HepG2 (cell line): ENCODE results near the gene HS3ST5. TPM values are rescaled to one million over a fixed set of nuclear protein-coding genes. Genes with fewer than 3 reads are reported as not detected.

ENCODE experiments used
- ATAC-seq: fragments of 200-7000 bp; cut with Tn5 transposase; 3 replicates; pipeline ENCODE4 v1.9.1; 2020; ENCODE audit warnings: mild to moderate bottlenecking, moderate library complexity
- BruUV-seq: library from RNA; stranded (reverse); fragments of 400-500 nt; replicated peaks from 2 replicates; lab custom pipeline; 2021; lab: Mats Ljungman, UMichigan
- CTCF ChIA-PET: fragments of 300-600 bp; formaldehyde crosslinking; extraction: SDS; loops from one replicate; lab custom pipeline; 2021; ENCODE audit warnings: low total read pairs, inconsistent platforms, low intra/inter-chr PET ratio; lab: Yijun Ruan, JAX
- POLR2A ChIA-PET: fragments of 350-600 bp; sonication (Branson Sonifier 250); formaldehyde crosslinking; loops from one replicate; lab custom pipeline; 2020; ENCODE audit warnings: antibody characterized with exemption, inconsistent platforms; lab: Yijun Ruan, JAX
- DNase-seq: peaks from one replicate; pipeline ENCODE4 v3.0.0-alpha.2; 2015; ENCODE audit warnings: low spot score
- FAIRE-seq: peaks from 3 replicates; lab custom pipeline; 2011; peaks lifted over from hg19 to GRCh38; lab: Jason Lieb, UNC
- H2AFZ ChIP-seq: one replicate; pipeline ENCODE4 v1.6.1; 2011; ENCODE audit warnings: low read length, inconsistent platforms
- H3K27ac ChIP-seq: fragments of 300-600 bp; 3 replicates; pipeline ENCODE4 v1.8.0; 2011; ENCODE audit warnings: mixed run types, mild to moderate bottlenecking, mixed read lengths, low read length, inconsistent platforms; ENCODE audit not compliant: insufficient read depth; ENCODE audit errors: extremely low read length
- H3K27me3 ChIP-seq, 2 experiments: fragments of 200-600 bp in 1 of 2; 2 replicates in 1 of 2; 3 replicates in 1 of 2; pipeline versions ENCODE4 v1.6.0 to v1.8.0; 2011; ENCODE audit warnings: low read length in 2 of 2, mild to moderate bottlenecking in 2 of 2, moderate library complexity in 2 of 2, inconsistent platforms in 1 of 2; ENCODE audit not compliant: insufficient read depth in 2 of 2, control insufficient read depth in 1 of 2
- H3K36me3 ChIP-seq, 2 experiments: fragments of 200-600 bp in 1 of 2; replicated peaks in 1 of 2; 2 replicates in 1 of 2; 3 replicates in 1 of 2; pipeline versions ENCODE4 v1.5.1 to v1.8.0; 2011; ENCODE audit warnings: low read length in 2 of 2, inconsistent platforms in 1 of 2; ENCODE audit not compliant: insufficient read depth in 2 of 2, control insufficient read depth in 1 of 2
- H3K4me1 ChIP-seq: 2 replicates; pipeline ENCODE4 v1.5.1; 2012; ENCODE audit warnings: low read length, inconsistent platforms; ENCODE audit not compliant: insufficient read depth
- H3K4me2 ChIP-seq: 2 replicates; pipeline ENCODE4 v1.6.0; 2011; ENCODE audit warnings: low read depth, low read length, inconsistent platforms
- H3K4me3 ChIP-seq, 3 experiments: fragments of 200-600 bp in 1 of 3; sonication (generic), shearing (Covaris generic) in 1 of 3; replicated peaks in 1 of 3; 2 replicates each; pipeline ENCODE4 v1.5.1; 2011 to 2016; ENCODE audit warnings: low read length in 3 of 3, inconsistent platforms in 2 of 3, low read depth in 2 of 3, mild to moderate bottlenecking in 2 of 3, control low read depth in 1 of 3, mixed read lengths in 1 of 3; ENCODE audit not compliant: insufficient read depth in 1 of 3
- H3K79me2 ChIP-seq: one replicate; pipeline ENCODE4 v1.6.1; 2011; ENCODE audit warnings: low read length, inconsistent platforms; ENCODE audit not compliant: insufficient read depth
- H3K9ac ChIP-seq: 2 replicates; pipeline ENCODE4 v1.6.0; 2011; ENCODE audit warnings: mild to moderate bottlenecking, low read depth, low read length, inconsistent platforms; ENCODE audit not compliant: insufficient read depth
- H3K9me3 ChIP-seq: 2 replicates; pipeline ENCODE4 v1.5.1; 2012; ENCODE audit warnings: mild to moderate bottlenecking, low read length
- H4K20me1 ChIP-seq: 2 replicates; pipeline ENCODE4 v1.6.0; 2011; ENCODE audit warnings: inconsistent platforms, mild to moderate bottlenecking, low read length, moderate library complexity; ENCODE audit not compliant: insufficient read depth
- ARHGAP35 ChIP-seq: sonication (generic); formaldehyde crosslinking; IDR thresholded peaks from 2 replicates; pipeline ENCODE4 v1.9.0; 2022; ENCODE audit warnings: mild to moderate bottlenecking, inconsistent platforms, moderate library complexity, missing genetic modification reagents, borderline replicate concordance
- DZIP1 ChIP-seq: sonication (generic); formaldehyde crosslinking; IDR thresholded peaks from 2 replicates; pipeline ENCODE4 v1.5.0; 2020; ENCODE audit warnings: mild to moderate bottlenecking, missing genetic modification reagents
- FOXO1 ChIP-seq: sonication (generic); formaldehyde crosslinking; IDR thresholded peaks from 2 replicates; pipeline ENCODE4 v1.4.0; 2020; ENCODE audit warnings: missing genetic modification reagents
- MAFF ChIP-seq: IDR thresholded peaks from 2 replicates; pipeline ENCODE4 v1.6.1; 2011; ENCODE audit warnings: low read depth, low read length, improper control_type of control experiment
- MAFK ChIP-seq, 2 experiments: IDR thresholded peaks in 1 of 2; conservative IDR thresholded peaks in 1 of 2; 2 replicates each; pipeline ENCODE4 v1.6.1; 2011; ENCODE audit warnings: improper control_type of control experiment in 2 of 2, low read length in 2 of 2
- PHF21A ChIP-seq: sonication (generic); formaldehyde crosslinking; IDR thresholded peaks from 2 replicates; pipeline ENCODE4 v1.5.0; 2020; ENCODE audit warnings: mild to moderate bottlenecking, missing genetic modification reagents
- SNAPC2 ChIP-seq: sonication (generic); formaldehyde crosslinking; IDR thresholded peaks from 2 replicates; pipeline ENCODE4 v1.8.1; 2022; ENCODE audit warnings: mild to moderate bottlenecking, missing genetic modification reagents
- TBP ChIP-seq: sonication (generic); formaldehyde crosslinking; IDR thresholded peaks from 2 replicates; pipeline ENCODE4 v1.5.0; 2020; ENCODE audit warnings: missing genetic modification reagents
- ZKSCAN8 ChIP-seq: IDR thresholded peaks from 2 replicates; pipeline ENCODE4 v1.6.1; 2016; ENCODE audit warnings: borderline replicate concordance, missing genetic modification reagents, missing compliant biosample characterization
- ZNF225 ChIP-seq: sonication (generic); formaldehyde crosslinking; IDR thresholded peaks from 2 replicates; pipeline ENCODE4 v1.4.0; 2020; ENCODE audit warnings: mild to moderate bottlenecking, missing genetic modification reagents
- ZNF282 ChIP-seq: fragments of 450-650 bp; IDR thresholded peaks from 2 replicates; pipeline ENCODE4 v1.6.1; 2018; ENCODE audit not compliant: partially characterized antibody
- ZNF33A ChIP-seq: sonication (generic); formaldehyde crosslinking; IDR thresholded peaks from 2 replicates; pipeline ENCODE4 v1.5.1; 2020; ENCODE audit warnings: missing genetic modification reagents, mild to moderate bottlenecking, moderate library complexity, borderline replicate concordance
- ZNF619 ChIP-seq: sonication (generic); formaldehyde crosslinking; IDR thresholded peaks from 2 replicates; pipeline ENCODE4 v1.4.0; 2020; ENCODE audit warnings: mild to moderate bottlenecking, missing genetic modification reagents
- ZNF879 ChIP-seq: sonication (generic); formaldehyde crosslinking; IDR thresholded peaks from 2 replicates; pipeline ENCODE4 v1.8.1; 2023; ENCODE audit warnings: missing genetic modification reagents
- ZSCAN29 ChIP-seq: sonication (generic); formaldehyde crosslinking; conservative IDR thresholded peaks from 2 replicates; pipeline ENCODE4 v1.4.0; 2020; ENCODE audit warnings: mild to moderate bottlenecking, missing genetic modification reagents
- WGBS: methylation state at CpG from one replicate; pipeline ENCODE4 v1.1.6; 2017; ENCODE audit warnings: low lambda C conversion rate; 5-methylcytosine and 5-hydroxymethylcytosine counted together
- in situ Hi-C: cut with HindIII; loops from 2 replicates; pipeline ENCODE4 v1.10.0; 2017; ENCODE audit warnings: low pct_unique_long_range_greater_than_20kb; ENCODE audit not compliant: extremely low pct_ligation_motif_present
- intact Hi-C: fragments of 100-400 bp; cut with micrococcal nuclease; formaldehyde crosslinking; loops from one replicate; pipeline ENCODE4 v1.10.0; 2022; ENCODE audit not compliant: unreplicated experiment
- polyA plus RNA-seq, 8 experiments: library from polyadenylated mRNA; depleted of rRNA in 3 of 8; stranded (reverse) in 7 of 8; unstranded in 1 of 8; fragments of >200 nt; fragmentation: Illumina TruSeq in 4 of 8; extraction: Trizol in 4 of 8; gene quantifications; 2 replicates each; pipeline versions ENCODE4 v1.2.1 to v1.2.3, GENCODE V29; 2011 to 2016; ENCODE audit warnings: low read depth in 4 of 8, missing spikeins in 1 of 8, mixed read lengths in 1 of 8; ENCODE audit not compliant: insufficient read depth in 1 of 8
- total RNA-seq, 5 experiments: library from RNA; depleted of rRNA; stranded (reverse); fragments of >200 nt; fragmentation: Illumina TruSeq; extraction: Trizol; gene quantifications; 2 replicates each; pipeline ENCODE4 v1.2.3, GENCODE V29; 2016; ENCODE audit warnings: low read depth in 1 of 5
- TF ChIP-seq, protein P1 (sequence below): sonication (generic); formaldehyde crosslinking; IDR thresholded peaks from 2 replicates; pipeline ENCODE4 v1.5.0; 2020; ENCODE audit warnings: missing genetic modification reagents

The HS3ST5 gene
- total and polyA plus RNA-seq, 2 of the 13 experiments (the other 11 are each of a cell fraction or from before 2014, with no cell fraction given) = 1.1 to 1.6 TPM

- DNase-seq (no peak), ATAC-seq (no peak), FAIRE-seq (no peak)
- H3K36me3 ChIP-seq = no peaks in the 10 kb centered on the region
- no peak overlapping the region for H3K9ac ChIP-seq
- 96% methylated on average over 6 of the region's 6 CpGs for WGBS
- no peak overlapping the region for H3K27ac ChIP-seq
- no peak overlapping the region for H3K4me2 ChIP-seq
- H3K4me3 ChIP-seq = no peak overlapping the region
- in situ Hi-C loops (no loop called here), intact Hi-C loops (no loop called here)
- H3K9me3 ChIP-seq = no peaks in the 10 kb centered on the region
- no TSS peak for BruUV-seq
- ChIA-PET CTCF (no interaction called here), POLR2A (no interaction called here)
- TF ChIP-seq PHF21A (CRISPR knock-in tag) = no peak
- peak; percentile 64 to 68; a peak in 2 of 4 replicates for TF ChIP-seq MAFK (conservative IDR thresholded peaks at IDR 0.05 in 1 of 2, IDR thresholded peaks at IDR 0.05 in 1 of 2; ENCODE audit: low read length in 2 of 2)
- peak; percentile 33; the same call in 1 of the 2 replicates for TF ChIP-seq MAFF
- peaks cover 2% of the 10 kb centered on the region for H3K79me2 ChIP-seq
- peaks cover 22% of the 10 kb centered on the region for H3K4me1 ChIP-seq
- no peaks in the 10 kb centered on the region for H3K27me3 ChIP-seq
- H2AFZ ChIP-seq = no peak overlapping the region
- H4K20me1 ChIP-seq = no peaks in the 10 kb centered on the region
Measured at GRCh38 chr6:114297135-114297534, 45.7 kb downstream of the HS3ST5 start.

DNA sequence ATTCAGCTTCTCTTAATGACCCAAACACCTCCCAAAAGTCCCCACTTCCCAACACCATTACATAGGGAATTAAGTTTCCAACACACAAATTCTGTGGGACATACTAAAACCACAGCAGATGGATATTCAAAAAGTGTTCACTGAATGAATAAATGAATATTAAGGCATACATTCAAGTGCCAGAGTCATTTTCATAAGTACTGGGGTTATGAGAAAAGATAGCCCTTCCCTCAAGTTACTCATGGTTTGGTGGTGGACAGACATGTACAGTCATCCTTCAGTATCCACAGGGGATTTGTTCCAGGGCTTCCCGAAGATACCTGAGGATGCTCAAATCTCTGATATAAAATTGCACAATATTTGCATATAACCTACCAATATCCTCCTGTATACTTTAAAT is 50.4 kb downstream of the HS3ST5 start:
- Histone ChIP-seq H3K9ac (no peak overlapping the region), H3K27ac (no peak overlapping the region), H2AFZ (no peak overlapping the region), H3K4me1 (peaks cover 39% of the 10 kb centered on the region), H3K4me3 (no peak overlapping the region), H4K20me1 (no peaks in the 10 kb centered on the region), H3K9me3 (no peaks in the 10 kb centered on the region), H3K4me2 (no peak overlapping the region), H3K79me2 (no peaks in the 10 kb centered on the region), H3K27me3 (no peaks in the 10 kb centered on the region), H3K36me3 (no peaks in the 10 kb centered on the region)
- WGBS = 78% methylated on average over 1 of the region's 1 CpG
- no TSS peak for BruUV-seq
- in situ Hi-C loops = no loop called here
- POLR2A ChIA-PET = no interaction called here
- ATAC-seq (no peak), FAIRE-seq (no peak), DNase-seq (no peak)
- CTCF ChIA-PET = no interaction called here
- intact Hi-C loops = no loop called here
- TF ChIP-seq ZNF879 (CRISPR knock-in tag) (no peak), ZNF282 (no peak), ARHGAP35 (CRISPR knock-in tag) (no peak), ZNF225 (CRISPR knock-in tag) (no peak), ZKSCAN8 (CRISPR knock-in tag) (no peak), ZNF619 (CRISPR knock-in tag) (no peak), FOXO1 (CRISPR knock-in tag) (no peak), ZSCAN29 (no peak), DZIP1 (no peak), TBP (CRISPR knock-in tag) (no peak), ZNF33A (CRISPR knock-in tag) (no peak), SNAPC2 (CRISPR knock-in tag) (no peak)
- TF ChIP-seq, protein P1, sequence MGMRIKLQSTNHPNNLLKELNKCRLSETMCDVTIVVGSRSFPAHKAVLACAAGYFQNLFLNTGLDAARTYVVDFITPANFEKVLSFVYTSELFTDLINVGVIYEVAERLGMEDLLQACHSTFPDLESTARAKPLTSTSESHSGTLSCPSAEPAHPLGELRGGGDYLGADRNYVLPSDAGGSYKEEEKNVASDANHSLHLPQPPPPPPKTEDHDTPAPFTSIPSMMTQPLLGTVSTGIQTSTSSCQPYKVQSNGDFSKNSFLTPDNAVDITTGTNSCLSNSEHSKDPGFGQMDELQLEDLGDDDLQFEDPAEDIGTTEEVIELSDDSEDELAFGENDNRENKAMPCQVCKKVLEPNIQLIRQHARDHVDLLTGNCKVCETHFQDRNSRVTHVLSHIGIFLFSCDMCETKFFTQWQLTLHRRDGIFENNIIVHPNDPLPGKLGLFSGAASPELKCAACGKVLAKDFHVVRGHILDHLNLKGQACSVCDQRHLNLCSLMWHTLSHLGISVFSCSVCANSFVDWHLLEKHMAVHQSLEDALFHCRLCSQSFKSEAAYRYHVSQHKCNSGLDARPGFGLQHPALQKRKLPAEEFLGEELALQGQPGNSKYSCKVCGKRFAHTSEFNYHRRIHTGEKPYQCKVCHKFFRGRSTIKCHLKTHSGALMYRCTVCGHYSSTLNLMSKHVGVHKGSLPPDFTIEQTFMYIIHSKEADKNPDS (CRISPR knock-in tag) = no peak
